ENCODE measurements around the gene CNGA4. TPM values are rescaled to one million over a fixed set of nuclear protein-coding genes. Genes with fewer than 3 reads are reported as not detected.
A peak's percentile ranks its signal among the peaks of the same experiment; 100 is the strongest.
"Not testable (repeated sequence)": the region's sequence is repeated elsewhere in the genome, so short reads cannot be mapped to it uniquely, and the experiment has no call there.

Gene CNGA4
- total RNA-seq, 1 experiment from 2014 or later, result not detected

DNA sequence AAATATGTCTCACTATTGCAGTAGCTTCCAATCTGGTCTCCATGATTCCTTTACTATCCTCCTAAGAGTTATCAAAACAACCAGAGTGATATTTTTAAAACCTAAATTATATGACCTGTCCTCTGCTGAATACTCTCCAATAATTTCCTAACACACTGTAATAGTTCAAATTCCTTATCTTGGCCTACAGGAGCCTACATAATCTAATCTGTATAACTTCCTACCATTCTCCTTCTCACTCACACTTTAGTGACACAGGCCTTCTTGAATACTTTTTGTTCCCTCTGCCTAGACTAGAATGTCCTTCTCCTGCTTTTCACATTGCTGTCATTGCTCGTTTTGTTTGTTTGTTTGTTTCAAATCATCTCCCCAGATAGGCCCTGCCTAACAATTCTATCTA, 13.9 kb upstream of the CNGA4 start:
- no peak for DNase-seq (ENCODE audit: low read depth)

GRCh38 chr11:6225896-6226295, 13.0 kb upstream of the CNGA4 start:
- DNase-seq (ENCODE audit: low read depth), result no peak

- no peak for DNase-seq (ENCODE audit: low read depth)
Measured at GRCh38 chr11:6228520-6228919, 10.4 kb upstream of the CNGA4 start.

- no peak for DNase-seq (ENCODE audit: low read depth)
Measured at GRCh38 chr11:6229911-6230310, 9.0 kb upstream of the CNGA4 start.

GRCh38 chr11:6232899-6233298, 6.0 kb upstream of the CNGA4 start:
- no peak for DNase-seq (ENCODE audit: low read depth)

DNA sequence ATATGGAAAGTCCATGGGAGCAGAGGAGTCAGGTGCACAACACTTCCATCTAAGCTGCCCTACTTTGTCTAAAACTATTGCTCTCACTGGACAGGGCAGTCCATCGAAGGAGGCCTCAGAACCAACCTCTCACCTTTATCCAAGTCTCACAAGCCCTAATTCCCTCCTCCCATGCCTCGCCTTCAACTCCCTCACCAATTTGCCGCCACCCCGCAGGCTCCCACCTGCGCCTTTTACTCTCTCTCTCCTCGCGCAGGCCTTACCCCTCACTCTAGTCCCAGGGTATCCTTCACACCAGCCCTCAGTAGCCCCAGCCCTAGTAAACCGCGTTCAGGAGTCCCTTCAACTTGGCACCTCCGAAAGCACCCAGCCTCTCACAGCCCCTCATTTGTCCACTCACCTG, 4.9 kb upstream of the CNGA4 start:
- no peak for DNase-seq (ENCODE audit: low read depth)

DNA sequence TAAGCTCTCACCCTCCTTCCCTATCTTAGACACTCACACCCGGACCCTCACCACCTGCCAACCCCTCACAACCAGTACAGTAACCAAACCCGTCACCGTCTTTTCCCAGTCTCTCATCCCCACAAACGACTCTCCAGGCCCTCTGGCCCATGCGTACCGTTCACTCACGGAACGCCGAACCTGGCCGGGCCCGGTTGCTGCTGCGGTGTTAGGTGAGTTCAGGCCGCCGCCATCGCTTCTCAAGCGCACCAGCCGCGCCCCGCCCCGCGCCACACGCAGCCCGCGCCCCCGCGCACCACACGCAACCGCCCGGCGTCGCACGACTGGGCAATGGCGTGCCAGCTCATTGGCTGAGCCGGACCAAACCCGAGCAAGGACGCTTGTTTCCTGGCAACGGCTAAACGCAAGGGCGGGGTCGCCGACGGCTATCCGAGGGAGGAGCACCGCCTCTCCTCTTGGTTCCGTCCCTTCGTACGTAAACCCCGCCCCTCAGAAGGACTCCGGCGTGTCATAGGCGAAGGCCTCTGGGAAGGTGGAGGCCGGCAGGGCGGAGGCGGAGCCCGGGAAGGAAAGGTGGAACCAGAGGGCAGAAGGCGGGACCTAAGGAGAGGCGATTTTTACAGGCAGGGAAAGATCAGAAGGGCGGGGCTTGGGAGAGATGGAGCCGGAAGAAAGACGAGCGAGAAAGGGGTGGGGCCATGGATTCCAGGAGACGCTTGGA, 4.3 kb upstream of the CNGA4 start, which contains the start of gene FHIP1B:
FHIP1B (minus strand) TSS at position 250 of the 721 bp plus-strand sequence. CDS start 10,120 bp downstream, outside the sequence.
- DNase-seq (ENCODE audit: low read depth), result peak; percentile 100

DNA sequence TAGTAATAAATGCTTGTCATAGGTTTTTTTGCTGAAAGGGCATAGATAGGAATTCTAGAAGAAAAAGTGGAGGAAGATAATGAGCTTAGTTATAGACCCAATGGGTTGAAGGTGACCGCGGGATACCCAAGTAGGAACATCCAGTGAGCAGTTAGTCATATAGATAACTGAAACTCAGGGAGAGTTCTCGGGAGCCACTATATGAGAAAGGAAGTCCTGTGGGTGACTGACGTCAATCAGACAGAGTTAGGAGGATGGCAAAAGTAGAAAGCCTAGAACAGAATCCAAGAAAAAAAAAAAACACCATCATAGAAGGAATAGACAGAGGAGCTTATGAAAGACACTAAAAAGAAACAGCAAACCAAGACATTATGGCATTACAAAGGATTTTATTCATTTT, 1.6 kb upstream of the CNGA4 start:
- peak; percentile 50 for DNase-seq (ENCODE audit: low read depth)

- DNase-seq (ENCODE audit: low read depth), result no peak
Measured at GRCh38 chr11:6237761-6238302, 1.1 kb upstream of the CNGA4 start.

GRCh38 chr11:6240139-6240538, 1.2 kb downstream of the CNGA4 start:
- DNase-seq (ENCODE audit: low read depth), result no peak

DNA sequence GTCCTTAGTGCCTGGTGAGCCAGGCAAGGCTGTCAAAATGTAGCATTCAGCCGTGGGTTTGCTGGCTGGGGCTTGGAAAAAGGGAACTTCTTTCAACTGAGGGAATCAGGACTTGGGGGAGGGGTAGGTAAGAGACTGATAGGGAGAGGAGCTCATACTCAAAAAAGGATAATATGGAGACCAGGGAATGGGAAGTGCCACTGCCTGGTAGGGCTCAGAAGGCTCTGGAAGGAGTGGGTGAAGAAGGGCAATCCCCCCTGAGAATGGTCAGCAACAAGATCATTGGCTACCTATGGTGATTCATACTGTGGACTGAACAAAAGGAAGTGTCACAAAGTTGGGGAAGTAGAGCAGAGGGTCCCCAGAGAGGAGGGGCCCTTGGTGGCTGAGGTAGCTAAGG, 1.9 kb downstream of the CNGA4 start:
- no peak for DNase-seq (ENCODE audit: low read depth)

- no peak for DNase-seq (ENCODE audit: low read depth)
Measured at GRCh38 chr11:6241316-6241715, 2.4 kb downstream of the CNGA4 start.

DNA sequence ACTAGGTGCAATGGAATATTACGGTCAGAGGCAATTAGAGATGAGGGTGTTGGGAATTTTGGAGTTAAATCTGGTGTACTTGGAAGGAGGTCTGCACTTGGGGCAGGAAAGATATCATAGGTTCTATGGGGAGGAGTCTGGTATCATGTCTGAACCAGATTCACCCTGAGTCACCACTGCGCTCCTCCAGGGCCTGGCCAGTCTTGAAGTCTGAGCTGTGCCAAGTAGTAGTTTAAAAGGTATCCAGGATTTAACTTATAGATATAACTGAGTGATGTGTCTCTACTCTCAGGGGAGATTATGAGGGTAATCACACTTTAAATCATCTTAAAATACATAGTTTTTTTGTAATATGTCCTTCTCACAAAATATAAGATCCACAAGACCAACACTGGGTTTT, 6.6 kb downstream of the CNGA4 start:
- no peak for DNase-seq (ENCODE audit: low read depth)

- no peak for DNase-seq (ENCODE audit: low read depth)
Measured at GRCh38 chr11:6248248-6248647, 9.4 kb downstream of the CNGA4 start.

- not testable (repeated sequence) for DNase-seq (ENCODE audit: low read depth)
Measured at GRCh38 chr11:6248897-6249296, 10.0 kb downstream of the CNGA4 start.

GRCh38 chr11:6249770-6250555, 11.1 kb downstream of the CNGA4 start:
- peak; percentile 80 for DNase-seq (ENCODE audit: low read depth)

DNA sequence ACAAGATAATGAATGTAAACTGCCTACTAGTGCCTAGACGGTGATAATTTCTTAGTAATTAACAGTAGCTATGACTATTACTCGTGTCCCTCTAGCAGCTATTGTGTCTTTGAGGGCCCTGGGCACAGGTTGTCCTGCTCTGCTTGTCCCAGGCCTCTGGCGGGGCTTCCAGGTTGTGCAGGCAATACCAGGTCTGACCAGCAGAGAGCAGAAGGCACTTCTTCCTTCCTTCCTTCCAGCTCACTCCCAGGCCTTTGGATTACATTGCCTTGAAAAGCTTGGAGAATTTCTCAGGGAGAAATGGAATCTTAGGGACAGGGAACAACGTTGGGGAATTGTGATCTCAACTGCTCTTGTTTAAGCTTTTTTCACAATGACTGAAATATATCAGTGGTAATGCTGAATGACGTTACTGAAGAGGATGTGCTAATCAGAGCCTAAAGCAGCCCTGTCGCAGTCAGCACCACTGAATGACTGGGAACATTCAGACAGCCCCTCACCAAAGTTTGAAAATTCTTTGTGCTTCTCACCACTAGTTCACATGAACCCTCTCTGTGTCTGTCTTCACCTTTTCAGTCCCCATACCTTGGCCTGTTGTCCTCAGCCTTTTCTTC, 12.3 kb downstream of the CNGA4 start:
- peak; percentile 74 for DNase-seq (ENCODE audit: low read depth)

DNA sequence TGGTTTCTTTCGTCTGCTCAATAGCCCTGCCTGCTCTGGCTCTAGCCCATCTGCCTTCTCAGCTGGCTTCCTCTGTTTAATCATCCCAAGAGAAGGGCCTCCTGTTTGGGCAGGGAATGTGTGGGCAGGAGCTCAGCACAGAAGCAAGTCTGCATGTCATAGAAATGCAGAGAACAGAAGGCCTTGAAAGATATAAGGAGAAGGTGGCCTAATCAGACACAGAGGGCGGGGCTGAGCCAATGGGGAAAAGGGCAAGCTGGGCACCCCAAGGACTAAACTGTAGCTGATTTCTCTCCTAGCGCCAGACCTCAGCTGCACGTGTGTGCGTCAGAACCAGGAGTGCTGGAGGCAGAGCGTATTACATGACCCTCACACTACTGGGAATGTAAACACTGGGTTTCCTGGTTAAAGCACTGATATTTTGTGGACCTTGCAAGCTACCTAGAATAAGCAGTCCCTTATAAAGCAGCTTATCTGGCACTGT, 13.1 kb downstream of the CNGA4 start:
- no peak for DNase-seq (ENCODE audit: low read depth)

GRCh38 chr11:6253197-6253596, 14.3 kb downstream of the CNGA4 start:
- no peak for DNase-seq (ENCODE audit: low read depth)

GRCh38 chr11:6258141-6258540, 19.3 kb downstream of the CNGA4 start:
- DNase-seq (ENCODE audit: low read depth), result no peak

DNA sequence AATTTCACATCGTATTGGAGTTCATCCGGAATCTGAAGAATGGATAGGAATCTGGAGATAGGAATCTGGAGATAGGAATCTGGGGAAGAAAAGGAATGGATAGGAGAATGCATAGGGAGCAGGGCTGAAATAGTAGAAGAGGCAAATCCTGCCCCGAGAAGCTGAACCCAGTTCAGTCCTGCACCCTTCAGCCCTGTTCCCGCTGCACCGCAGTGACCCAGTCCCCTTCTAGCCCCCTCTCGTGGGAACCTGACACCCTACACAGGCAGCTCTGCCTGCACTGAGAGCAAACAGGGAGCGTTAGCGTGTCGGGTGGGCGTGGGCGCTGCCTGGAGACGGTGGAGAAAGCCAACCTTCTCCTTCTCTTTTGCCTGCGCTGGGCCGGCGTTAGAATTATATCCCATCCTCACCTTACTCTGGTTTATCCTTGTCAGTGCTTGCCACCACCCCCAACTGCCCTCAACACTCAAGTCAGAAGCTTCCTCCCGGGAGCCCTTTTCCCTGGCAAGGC, 19.7 kb downstream of the CNGA4 start:
- DNase-seq (ENCODE audit: low read depth), result no peak

Measured in HT1080 (cell line).